Measurements from ENCODE around the gene QRICH1. TPM values are rescaled to one million over a fixed set of nuclear protein-coding genes. Genes with fewer than 3 reads are reported as not detected.
A peak's percentile ranks its signal among the peaks of the same experiment; 100 is the strongest.

Gene QRICH1
- total and polyA plus RNA-seq, 2 of the 13 experiments (the other 11 are each of a cell fraction or from before 2014, with no cell fraction given), result 52.6 to 102 TPM

- H2AFZ ChIP-seq (ENCODE audit: low read length), result no peak overlapping the region
- no peak for ATAC-seq
- H3K27ac ChIP-seq (ENCODE audit: extremely low read length, insufficient read depth, low read length), result no peak overlapping the region
- peaks cover 42 to 55% of the 10 kb centered on the region in 2 experiments for H3K36me3 ChIP-seq (replicated peaks in 1 of 2; ENCODE audit: control insufficient read depth in 1 of 2, insufficient read depth in 2 of 2, low read length in 2 of 2)
- no peaks in the 10 kb centered on the region; a peak in 1 of 5 replicates for H3K27me3 ChIP-seq (ENCODE audit: control insufficient read depth in 1 of 2, insufficient read depth in 2 of 2, low read length in 2 of 2)
- POLR2A ChIA-PET, result interaction anchor here (2.7 to 4.3 kb wide), 4 partner anchors 11 to 90 kb away, joined by 12 to 110 read pairs (median 46); partner anchors contain the start of genes IMPDH2, LAMB2 and QRICH1
- intact Hi-C loops (cut with micrococcal nuclease; ENCODE audit: unreplicated experiment), result no loop called here
- FAIRE-seq, result no peak
- H3K9ac ChIP-seq (ENCODE audit: insufficient read depth, low read depth, low read length), result peak overlapping the region; percentile 97; the same call in 1 of the 2 replicates
- H3K9me3 ChIP-seq (ENCODE audit: low read length), result no peaks in the 10 kb centered on the region
- peak overlapping the region in 1 of 3 experiments; percentile 95; a peak in 3 of 6 replicates for H3K4me3 ChIP-seq (replicated peaks in 1 of 3; ENCODE audit: insufficient read depth in 1 of 3, low read depth in 2 of 3, low read length in 3 of 3)
- no peaks in the 10 kb centered on the region for H4K20me1 ChIP-seq (ENCODE audit: insufficient read depth, low read length)
- peak overlapping the region; percentile 96 for H3K4me2 ChIP-seq (ENCODE audit: low read depth, low read length)
- in situ Hi-C loops (cut with HindIII; ENCODE audit: extremely low pct_ligation_motif_present, low pct_unique_long_range_greater_than_20kb), result no loop called here
- no TSS peak for BruUV-seq (replicated peaks)
- TF ChIP-seq ATF7 (IDR thresholded peaks at IDR 0.05), result no peak
- no peak for TF ChIP-seq ATF7 (CRISPR knock-in tag; IDR thresholded peaks at IDR 0.05)
- no peak for TF ChIP-seq ERF (CRISPR knock-in tag; IDR thresholded peaks at IDR 0.05)
- TF ChIP-seq ZNF317 (CRISPR knock-in tag; IDR thresholded peaks at IDR 0.05), result no peak
- no peak for TF ChIP-seq PTBP1 (IDR thresholded peaks at IDR 0.05; ENCODE audit: low read depth, low read length, poor library complexity, severe bottlenecking)
- TF ChIP-seq PLSCR1 (CRISPR knock-in tag; IDR thresholded peaks at IDR 0.05; ENCODE audit: borderline replicate concordance), result no peak
- TF ChIP-seq ZNF124 (CRISPR knock-in tag; IDR thresholded peaks at IDR 0.05), result no peak
- no peak for DNase-seq (ENCODE audit: low spot score)
- CTCF ChIA-PET (ENCODE audit: low intra/inter-chr PET ratio, low total read pairs), result no interaction called here
- 100% methylated on average over 3 of the region's 10 CpGs for WGBS (ENCODE audit: low lambda C conversion rate)
- H3K79me2 ChIP-seq (ENCODE audit: insufficient read depth, low read length), result peaks cover 14% of the 10 kb centered on the region
- peaks cover 19% of the 10 kb centered on the region for H3K4me1 ChIP-seq (ENCODE audit: insufficient read depth, low read length)
These were observed 25.2 kb upstream of the QRICH1 start for GRCh38 chr3:49119036-49119435.

- no peaks in the 10 kb centered on the region for H3K27me3 ChIP-seq (ENCODE audit: control insufficient read depth in 1 of 2, insufficient read depth in 2 of 2, low read length in 2 of 2)
- BruUV-seq (replicated peaks), result no TSS peak
- no peak overlapping the region for H3K9ac ChIP-seq (ENCODE audit: insufficient read depth, low read depth, low read length)
- POLR2A ChIA-PET, result no interaction called here
- no peaks in the 10 kb centered on the region for H4K20me1 ChIP-seq (ENCODE audit: insufficient read depth, low read length)
- no peak for ATAC-seq
- no peak for TF ChIP-seq ZSCAN22 (CRISPR knock-in tag; IDR thresholded peaks at IDR 0.05)
- no peak for TF ChIP-seq ELF1 (CRISPR knock-in tag; IDR thresholded peaks at IDR 0.05)
- no peak overlapping the region for H3K4me3 ChIP-seq (replicated peaks in 1 of 3; ENCODE audit: insufficient read depth in 1 of 3, low read depth in 2 of 3, low read length in 3 of 3)
- H3K79me2 ChIP-seq (ENCODE audit: insufficient read depth, low read length), result no peaks in the 10 kb centered on the region
- no peak overlapping the region for H3K4me2 ChIP-seq (ENCODE audit: low read depth, low read length)
- H3K36me3 ChIP-seq (replicated peaks in 1 of 2; ENCODE audit: control insufficient read depth in 1 of 2, insufficient read depth in 2 of 2, low read length in 2 of 2), result peaks cover 54 to 84% of the 10 kb centered on the region in 2 experiments
- in situ Hi-C loops (cut with HindIII; ENCODE audit: extremely low pct_ligation_motif_present, low pct_unique_long_range_greater_than_20kb) (no loop called here), intact Hi-C loops (cut with micrococcal nuclease; ENCODE audit: unreplicated experiment) (no loop called here)
- H3K27ac ChIP-seq (ENCODE audit: extremely low read length, insufficient read depth, low read length), result no peak overlapping the region
- CTCF ChIA-PET (ENCODE audit: low intra/inter-chr PET ratio, low total read pairs), result no interaction called here
- H3K9me3 ChIP-seq (ENCODE audit: low read length), result no peaks in the 10 kb centered on the region
- DNase-seq (ENCODE audit: low spot score), result no peak
- over 99% methylated on average over 12 of the region's 14 CpGs for WGBS (ENCODE audit: low lambda C conversion rate)
- no peaks in the 10 kb centered on the region for H3K4me1 ChIP-seq (ENCODE audit: insufficient read depth, low read length)
- FAIRE-seq, result no peak
- H2AFZ ChIP-seq (ENCODE audit: low read length), result no peak overlapping the region
These were observed 18.4 kb upstream of the QRICH1 start for GRCh38 chr3:49112262-49112661.

All from HepG2 (cell line).